ENCODE results near the gene OSBPL2.

The OSBPL2 gene

GRCh38 chr20:62291251-62292066, 53.1 kb downstream of the OSBPL2 start:
- no peak overlapping the region for H3K4me3 ChIP-seq (ENCODE audit: control insufficient read depth, low read depth, low read length)
- DNase-seq (ENCODE audit: low read depth) = no peak
- TF ChIP-seq, protein P1, sequence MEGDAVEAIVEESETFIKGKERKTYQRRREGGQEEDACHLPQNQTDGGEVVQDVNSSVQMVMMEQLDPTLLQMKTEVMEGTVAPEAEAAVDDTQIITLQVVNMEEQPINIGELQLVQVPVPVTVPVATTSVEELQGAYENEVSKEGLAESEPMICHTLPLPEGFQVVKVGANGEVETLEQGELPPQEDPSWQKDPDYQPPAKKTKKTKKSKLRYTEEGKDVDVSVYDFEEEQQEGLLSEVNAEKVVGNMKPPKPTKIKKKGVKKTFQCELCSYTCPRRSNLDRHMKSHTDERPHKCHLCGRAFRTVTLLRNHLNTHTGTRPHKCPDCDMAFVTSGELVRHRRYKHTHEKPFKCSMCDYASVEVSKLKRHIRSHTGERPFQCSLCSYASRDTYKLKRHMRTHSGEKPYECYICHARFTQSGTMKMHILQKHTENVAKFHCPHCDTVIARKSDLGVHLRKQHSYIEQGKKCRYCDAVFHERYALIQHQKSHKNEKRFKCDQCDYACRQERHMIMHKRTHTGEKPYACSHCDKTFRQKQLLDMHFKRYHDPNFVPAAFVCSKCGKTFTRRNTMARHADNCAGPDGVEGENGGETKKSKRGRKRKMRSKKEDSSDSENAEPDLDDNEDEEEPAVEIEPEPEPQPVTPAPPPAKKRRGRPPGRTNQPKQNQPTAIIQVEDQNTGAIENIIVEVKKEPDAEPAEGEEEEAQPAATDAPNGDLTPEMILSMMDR (conservative IDR thresholded peaks at IDR 0.05; ENCODE audit: control insufficient read depth, insufficient read depth, low read depth, low read length) = no peak

- TF ChIP-seq, protein P1 (conservative IDR thresholded peaks at IDR 0.05; ENCODE audit: control insufficient read depth, insufficient read depth, low read depth, low read length) = no peak
- H3K4me3 ChIP-seq (ENCODE audit: control insufficient read depth, low read depth, low read length) = no peak overlapping the region
- DNase-seq (ENCODE audit: low read depth) = no peak
Measured at GRCh38 chr20:62292108-62292507, 53.8 kb downstream of the OSBPL2 start.

DNA sequence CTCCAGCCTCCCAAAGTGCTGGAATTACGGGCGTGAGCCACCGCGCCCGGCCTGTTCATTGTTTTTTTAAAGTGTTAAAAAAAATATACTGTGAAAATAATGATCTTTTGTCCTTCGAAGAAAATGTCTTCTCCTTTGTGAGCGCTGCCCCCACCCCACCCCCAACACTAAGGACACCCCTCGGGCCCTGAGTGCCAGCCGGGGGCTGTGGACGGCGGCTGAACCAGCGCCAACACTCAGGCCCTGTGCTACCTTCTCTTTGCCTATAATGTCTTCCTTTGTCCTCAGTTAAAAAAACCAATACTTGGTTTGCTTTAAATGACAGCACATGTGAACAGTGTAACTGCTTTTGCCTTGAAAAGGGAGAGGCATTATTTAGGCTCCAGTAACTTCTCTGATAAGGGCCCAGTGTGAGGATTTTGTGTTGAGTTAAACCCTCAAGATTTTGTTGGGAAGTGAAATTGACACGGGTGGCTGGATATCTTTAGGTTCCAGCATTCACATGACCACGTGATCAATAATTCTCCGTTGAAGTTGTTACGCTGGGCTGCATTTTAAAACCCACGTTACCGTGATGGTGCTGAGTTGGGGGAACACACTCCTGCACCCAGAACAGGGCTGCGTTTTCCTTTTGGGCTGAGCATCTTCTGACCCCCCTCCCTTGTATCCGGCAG, 54.9 kb downstream of the OSBPL2 start:
- DNase-seq (ENCODE audit: low read depth) = no peak
- TF ChIP-seq, protein P1 (conservative IDR thresholded peaks at IDR 0.05; ENCODE audit: control insufficient read depth, insufficient read depth, low read depth, low read length) = no peak

DNA sequence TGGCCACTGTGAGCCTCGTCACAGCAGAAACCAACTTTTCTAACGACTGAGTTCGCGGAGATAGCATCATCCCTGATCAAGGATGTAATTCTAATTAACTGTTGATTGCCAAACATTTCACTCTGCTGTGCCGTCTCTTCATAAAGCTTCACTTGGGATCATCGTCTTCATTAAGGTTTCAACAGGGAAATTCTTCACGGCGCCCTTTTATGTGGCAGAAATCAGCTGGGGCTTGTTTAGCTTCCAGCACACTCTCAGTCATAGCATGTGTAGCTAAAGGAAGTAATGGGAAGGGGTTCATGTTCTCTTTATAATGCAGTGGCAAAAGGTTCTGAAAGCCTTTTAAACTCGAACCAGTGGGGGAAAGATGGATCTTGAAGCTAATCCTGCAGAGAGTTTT, 55.6 kb downstream of the OSBPL2 start:
- TF ChIP-seq, protein P1 (conservative IDR thresholded peaks at IDR 0.05; ENCODE audit: control insufficient read depth, insufficient read depth, low read depth, low read length) = no peak
- DNase-seq (ENCODE audit: low read depth) = no peak
- no peak overlapping the region for H3K4me3 ChIP-seq (ENCODE audit: control insufficient read depth, low read depth, low read length)

More for the DNA sequence above, 54.9 kb downstream of the OSBPL2 start:
- no peak overlapping the region for H3K4me3 ChIP-seq (ENCODE audit: control insufficient read depth, low read depth, low read length)

DNA sequence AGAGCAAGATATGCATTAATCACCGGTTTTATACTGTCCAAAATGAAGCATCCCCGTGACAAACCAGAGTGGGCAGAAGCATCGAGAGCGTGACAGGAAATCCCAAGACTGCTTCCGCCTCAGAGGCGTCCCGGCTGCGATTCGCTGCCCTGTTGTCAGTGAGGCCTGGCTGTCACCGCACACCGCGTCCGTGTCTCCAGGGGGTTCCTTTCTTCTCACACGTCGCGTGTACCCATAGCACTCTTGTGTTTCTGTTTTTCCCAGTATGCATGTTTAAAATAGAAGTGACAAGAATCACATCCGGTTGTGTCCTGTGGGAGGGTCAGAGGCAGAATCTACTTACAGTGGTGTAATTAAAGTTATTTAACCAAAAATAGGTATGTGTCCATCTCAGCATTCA, 56.2 kb downstream of the OSBPL2 start:
- no peak overlapping the region for H3K4me3 ChIP-seq (ENCODE audit: control insufficient read depth, low read depth, low read length)
- TF ChIP-seq, protein P1 (conservative IDR thresholded peaks at IDR 0.05; ENCODE audit: control insufficient read depth, insufficient read depth, low read depth, low read length) = no peak
- no peak for DNase-seq (ENCODE audit: low read depth)

DNA sequence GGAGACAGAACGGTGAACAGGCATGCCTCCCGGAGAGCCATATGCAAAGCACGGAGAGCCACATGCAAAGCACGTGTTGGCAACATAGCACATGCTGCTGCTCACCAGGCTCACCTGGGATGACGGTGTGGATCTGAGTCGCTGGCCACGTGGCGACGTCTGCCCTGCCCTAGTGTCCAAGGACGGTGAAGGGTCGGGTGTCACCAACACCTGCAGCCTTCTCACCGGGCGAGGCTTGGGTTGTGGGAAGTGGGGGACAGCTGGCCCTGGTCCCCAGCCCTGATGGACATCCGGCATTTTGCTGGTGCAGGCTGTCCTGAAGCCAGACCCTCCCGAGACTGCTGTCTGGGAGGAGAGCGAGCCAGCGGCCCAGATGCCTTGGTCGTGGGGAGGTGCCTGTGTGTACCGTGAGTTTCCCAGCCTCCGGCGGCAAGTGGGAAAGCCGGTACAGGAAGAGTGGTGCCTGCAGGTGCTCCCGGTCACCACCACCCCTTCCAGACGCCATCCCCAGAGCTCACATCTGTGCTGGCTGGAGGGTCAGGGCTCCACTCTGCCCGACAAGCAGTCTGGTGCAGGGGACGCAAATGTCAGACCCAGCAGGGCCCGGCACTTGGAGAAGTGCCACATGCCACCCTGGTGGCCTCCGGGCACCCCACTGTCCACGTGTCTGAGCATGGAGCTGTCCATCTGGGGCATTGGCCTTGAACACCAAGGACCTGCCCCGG, 58.6 kb downstream of the OSBPL2 start:
- TF ChIP-seq, protein P1 (conservative IDR thresholded peaks at IDR 0.05; ENCODE audit: control insufficient read depth, insufficient read depth, low read depth, low read length) = no peak
- no peak for DNase-seq (ENCODE audit: low read depth)
- no peak overlapping the region for H3K4me3 ChIP-seq (ENCODE audit: control insufficient read depth, low read depth, low read length)
